Dermis blood vessel endothelial cell (primary cell): Measurements from ENCODE around the gene NRN1L. TPM values are rescaled to one million over a fixed set of nuclear protein-coding genes. Genes with fewer than 3 reads are reported as not detected.
A peak's percentile ranks its signal among the peaks of the same experiment; 100 is the strongest.
"Not testable (repeated sequence)": the region's sequence is repeated elsewhere in the genome, so short reads cannot be mapped to it uniquely, and the experiment has no call there.

ENCODE experiments used
- DNase-seq: peaks from one replicate; pipeline ENCODE4 v3.0.0; 2010
- total RNA-seq: library from RNA; depleted of rRNA; stranded (reverse); fragments of >200 nt; gene quantifications from 2 replicates; pipeline ENCODE4 v1.2.3, GENCODE V29; 2014

The NRN1L gene
- total RNA-seq, result 0.14 and 0.51 TPM in 2 replicates

GRCh38 chr16:67884684-67885083 is at the start of gene NRN1L:
TSS of gene NRN1L (plus strand) at chr16:67884885. CDS start at chr16:67884904, 19 bp downstream.
- DNase-seq, result peak; percentile 51

- DNase-seq, result not testable (repeated sequence)
These were observed 47.5 kb upstream of the NRN1L start for GRCh38 chr16:67837190-67837589.

GRCh38 chr16:67837811-67838210 is 46.9 kb upstream of the NRN1L start:
- no peak for DNase-seq

GRCh38 chr16:67841198-67841815 is 43.4 kb upstream of the NRN1L start:
- no peak for DNase-seq

- DNase-seq, result peak; percentile 98
These were observed 42.7 kb upstream of the NRN1L start, which contains the start of gene THAP11 for GRCh38 chr16:67841816-67842508. TSS of gene THAP11 (plus strand) at chr16:67842320. CDS start at chr16:67842555, 235 bp downstream.

- peak; percentile 77 for DNase-seq
These were observed 42.0 kb upstream of the NRN1L start for GRCh38 chr16:67842509-67843342.

GRCh38 chr16:67843343-67843765 is 41.3 kb upstream of the NRN1L start:
- DNase-seq, result no peak

GRCh38 chr16:67844497-67844896 is 40.2 kb upstream of the NRN1L start:
- DNase-seq, result no peak

- DNase-seq, result no peak
These were observed 39.2 kb upstream of the NRN1L start for GRCh38 chr16:67845291-67846062.

GRCh38 chr16:67846063-67846319 is 38.7 kb upstream of the NRN1L start:
- DNase-seq, result peak; percentile 12

GRCh38 chr16:67846320-67847063 is 38.2 kb upstream of the NRN1L start, which contains the start of gene NUTF2:
TSS of gene NUTF2 (plus strand) at chr16:67846933. CDS start at chr16:67865131, 18,198 bp downstream.
- DNase-seq, result peak; percentile 94

- peak; percentile 72 for DNase-seq
These were observed 37.4 kb upstream of the NRN1L start, which contains the start of gene CENPT for GRCh38 chr16:67847064-67847861. TSS of gene CENPT (minus strand) at chr16:67847693. CDS start at chr16:67833859, 13,834 bp downstream.

GRCh38 chr16:67848118-67848517 is 36.6 kb upstream of the NRN1L start:
- DNase-seq, result no peak

- DNase-seq, result no peak
These were observed 31.0 kb upstream of the NRN1L start for GRCh38 chr16:67853670-67854069.

- no peak for DNase-seq
These were observed 28.9 kb upstream of the NRN1L start for GRCh38 chr16:67855789-67856188.

GRCh38 chr16:67856927-67857546 is 27.6 kb upstream of the NRN1L start:
- no peak for DNase-seq

- DNase-seq, result peak; percentile 97
These were observed 27.0 kb upstream of the NRN1L start for GRCh38 chr16:67857547-67858233.

- no peak for DNase-seq
These were observed 26.2 kb upstream of the NRN1L start for GRCh38 chr16:67858500-67858899.

- DNase-seq, result no peak
These were observed 23.9 kb upstream of the NRN1L start for GRCh38 chr16:67860589-67861398.
